ENCODE results near the gene RCSD1.

DNA sequence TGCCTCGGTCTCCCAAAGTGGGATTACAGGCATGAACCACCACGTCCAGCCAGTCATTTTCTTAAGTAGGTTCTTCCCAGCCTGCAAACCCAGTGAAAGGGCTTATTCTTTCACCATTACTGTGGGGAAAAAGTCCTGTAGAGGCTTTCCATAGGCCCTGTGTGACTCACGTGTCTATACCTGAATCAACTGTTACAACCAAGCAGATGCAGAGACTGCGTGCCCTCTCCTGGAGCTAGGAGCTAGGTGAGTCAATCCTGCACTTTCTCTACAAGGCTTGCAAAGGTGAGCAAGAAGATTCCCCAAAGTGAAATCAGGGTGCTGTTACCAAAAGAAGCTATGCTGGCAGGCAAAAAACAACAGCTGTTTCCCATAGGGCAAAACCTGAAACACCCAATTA lies 77.9 kb downstream of the RCSD1 start:
- no peak for TF ChIP-seq CHD1 (IDR thresholded peaks at IDR 0.05; ENCODE audit: low read depth, low read length)
- TF ChIP-seq RFX5 (IDR thresholded peaks at IDR 0.05; ENCODE audit: low read depth, low read length), result no peak
- TF ChIP-seq, protein P1, sequence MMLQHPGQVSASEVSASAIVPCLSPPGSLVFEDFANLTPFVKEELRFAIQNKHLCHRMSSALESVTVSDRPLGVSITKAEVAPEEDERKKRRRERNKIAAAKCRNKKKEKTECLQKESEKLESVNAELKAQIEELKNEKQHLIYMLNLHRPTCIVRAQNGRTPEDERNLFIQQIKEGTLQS (IDR thresholded peaks at IDR 0.05; ENCODE audit: borderline replicate concordance, extremely low read depth, low read depth, low read length), result no peak
- no peak for TF ChIP-seq CTCF (IDR thresholded peaks at IDR 0.05 in 2 of 3, conservative IDR thresholded peaks at IDR 0.05 in 1 of 3; ENCODE audit: control insufficient read depth in 2 of 3, extremely low read depth in 1 of 3, insufficient read depth in 1 of 3, low read depth in 3 of 3, low read length in 3 of 3)
- TF ChIP-seq POLR2AphosphoS5 (IDR thresholded peaks at IDR 0.05; ENCODE audit: low read length), result no peak
- no peak for TF ChIP-seq NR2C2 (IDR thresholded peaks at IDR 0.05; ENCODE audit: borderline replicate concordance, control insufficient read depth, insufficient read length, low read depth)
- no peak for TF ChIP-seq EZH2 (IDR thresholded peaks at IDR 0.05; ENCODE audit: borderline replicate concordance, control insufficient read depth, low read depth, low read length)
- TF ChIP-seq POLR2A (IDR thresholded peaks at IDR 0.05; ENCODE audit: low read depth, low read length), result no peak
- TF ChIP-seq MAX (IDR thresholded peaks at IDR 0.05; ENCODE audit: low read depth, low read length), result no peak
- no peak for TF ChIP-seq CREM (IDR thresholded peaks at IDR 0.05; ENCODE audit: low read depth)
- TF ChIP-seq ATF2 (IDR thresholded peaks at IDR 0.05; ENCODE audit: low read length), result no peak
- no peak for TF ChIP-seq RELA (IDR thresholded peaks at IDR 0.05; ENCODE audit: borderline replicate concordance, partially characterized antibody)
- TF ChIP-seq EP300 (IDR thresholded peaks at IDR 0.05; ENCODE audit: borderline replicate concordance in 1 of 2, control insufficient read depth in 1 of 2, low read depth in 2 of 2, low read length in 2 of 2), result no peak

All from GM12878 (cell line).